ENCODE results near the gene SLC19A3.

Gene SLC19A3

GRCh38 chr2:227655454-227655853, 62.4 kb downstream of the SLC19A3 start:
- H3K36me3 ChIP-seq (ENCODE audit: insufficient read depth, low read length): no peaks in the 10 kb centered on the region
- TF ChIP-seq EZH2 (IDR thresholded peaks at IDR 0.05; ENCODE audit: borderline replicate concordance, low read length): no peak
- TF ChIP-seq, protein P1, sequence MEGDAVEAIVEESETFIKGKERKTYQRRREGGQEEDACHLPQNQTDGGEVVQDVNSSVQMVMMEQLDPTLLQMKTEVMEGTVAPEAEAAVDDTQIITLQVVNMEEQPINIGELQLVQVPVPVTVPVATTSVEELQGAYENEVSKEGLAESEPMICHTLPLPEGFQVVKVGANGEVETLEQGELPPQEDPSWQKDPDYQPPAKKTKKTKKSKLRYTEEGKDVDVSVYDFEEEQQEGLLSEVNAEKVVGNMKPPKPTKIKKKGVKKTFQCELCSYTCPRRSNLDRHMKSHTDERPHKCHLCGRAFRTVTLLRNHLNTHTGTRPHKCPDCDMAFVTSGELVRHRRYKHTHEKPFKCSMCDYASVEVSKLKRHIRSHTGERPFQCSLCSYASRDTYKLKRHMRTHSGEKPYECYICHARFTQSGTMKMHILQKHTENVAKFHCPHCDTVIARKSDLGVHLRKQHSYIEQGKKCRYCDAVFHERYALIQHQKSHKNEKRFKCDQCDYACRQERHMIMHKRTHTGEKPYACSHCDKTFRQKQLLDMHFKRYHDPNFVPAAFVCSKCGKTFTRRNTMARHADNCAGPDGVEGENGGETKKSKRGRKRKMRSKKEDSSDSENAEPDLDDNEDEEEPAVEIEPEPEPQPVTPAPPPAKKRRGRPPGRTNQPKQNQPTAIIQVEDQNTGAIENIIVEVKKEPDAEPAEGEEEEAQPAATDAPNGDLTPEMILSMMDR (IDR thresholded peaks at IDR 0.05; ENCODE audit: low read length): no peak
- no peaks in the 10 kb centered on the region for H3K9me2 ChIP-seq (ENCODE audit: low read depth, low read length)
- H2AFZ ChIP-seq (ENCODE audit: low read length): no peak overlapping the region
- H3K27ac ChIP-seq (ENCODE audit: low read depth, low read length, poor library complexity, severe bottlenecking): no peak overlapping the region
- no peak overlapping the region for H3K9ac ChIP-seq (ENCODE audit: low read length)
- no peak overlapping the region for H3K4me2 ChIP-seq (ENCODE audit: low read length)
- no peaks in the 10 kb centered on the region for H4K20me1 ChIP-seq (ENCODE audit: insufficient read depth, low read length)
- H3K4me3 ChIP-seq (ENCODE audit: low read depth, low read length, poor library complexity, severe bottlenecking): no peak overlapping the region
- no peaks in the 10 kb centered on the region for H3F3A ChIP-seq (ENCODE audit: insufficient read depth, low read length)
- H3K79me2 ChIP-seq (ENCODE audit: insufficient read depth, low read length): no peaks in the 10 kb centered on the region
- no peaks in the 10 kb centered on the region for H3K4me1 ChIP-seq (ENCODE audit: insufficient read depth, low read length, severe bottlenecking)
- H3K9me3 ChIP-seq (ENCODE audit: low read length): no peaks in the 10 kb centered on the region
- peaks cover 5% of the 10 kb centered on the region; the same call in 1 of the 2 replicates for H3K27me3 ChIP-seq (ENCODE audit: insufficient read depth, low read length)

- no peak overlapping the region for H3K9ac ChIP-seq (ENCODE audit: low read length)
- H3F3A ChIP-seq (ENCODE audit: insufficient read depth, low read length): no peaks in the 10 kb centered on the region
- no peaks in the 10 kb centered on the region for H3K36me3 ChIP-seq (ENCODE audit: insufficient read depth, low read length)
- H3K27me3 ChIP-seq (ENCODE audit: insufficient read depth, low read length): peaks cover 5% of the 10 kb centered on the region; the same call in 1 of the 2 replicates
- H3K27ac ChIP-seq (ENCODE audit: low read depth, low read length, poor library complexity, severe bottlenecking): no peak overlapping the region
- H3K4me2 ChIP-seq (ENCODE audit: low read length): no peak overlapping the region
- H3K9me3 ChIP-seq (ENCODE audit: low read length): no peaks in the 10 kb centered on the region
- H2AFZ ChIP-seq (ENCODE audit: low read length): no peak overlapping the region
- no peaks in the 10 kb centered on the region for H3K4me1 ChIP-seq (ENCODE audit: insufficient read depth, low read length, severe bottlenecking)
- no peaks in the 10 kb centered on the region for H3K79me2 ChIP-seq (ENCODE audit: insufficient read depth, low read length)
- no peaks in the 10 kb centered on the region for H4K20me1 ChIP-seq (ENCODE audit: insufficient read depth, low read length)
- TF ChIP-seq, protein P1 (IDR thresholded peaks at IDR 0.05; ENCODE audit: low read length): no peak
- no peak for TF ChIP-seq EZH2 (IDR thresholded peaks at IDR 0.05; ENCODE audit: borderline replicate concordance, low read length)
- H3K4me3 ChIP-seq (ENCODE audit: low read depth, low read length, poor library complexity, severe bottlenecking): no peak overlapping the region
- H3K9me2 ChIP-seq (ENCODE audit: low read depth, low read length): no peaks in the 10 kb centered on the region
Measured at GRCh38 chr2:227654426-227654825, 63.4 kb downstream of the SLC19A3 start.

- H3K27me3 ChIP-seq (ENCODE audit: insufficient read depth, low read length): peaks cover 5% of the 10 kb centered on the region; the same call in 1 of the 2 replicates
- H3K4me3 ChIP-seq (ENCODE audit: low read depth, low read length, poor library complexity, severe bottlenecking): no peak overlapping the region
- H4K20me1 ChIP-seq (ENCODE audit: insufficient read depth, low read length): no peaks in the 10 kb centered on the region
- no peak overlapping the region for H3K9ac ChIP-seq (ENCODE audit: low read length)
- H3F3A ChIP-seq (ENCODE audit: insufficient read depth, low read length): no peaks in the 10 kb centered on the region
- H3K4me1 ChIP-seq (ENCODE audit: insufficient read depth, low read length, severe bottlenecking): no peaks in the 10 kb centered on the region
- TF ChIP-seq, protein P1 (IDR thresholded peaks at IDR 0.05; ENCODE audit: low read length): no peak
- no peaks in the 10 kb centered on the region for H3K9me3 ChIP-seq (ENCODE audit: low read length)
- no peak overlapping the region for H2AFZ ChIP-seq (ENCODE audit: low read length)
- H3K9me2 ChIP-seq (ENCODE audit: low read depth, low read length): no peaks in the 10 kb centered on the region
- H3K4me2 ChIP-seq (ENCODE audit: low read length): no peak overlapping the region
- no peaks in the 10 kb centered on the region for H3K36me3 ChIP-seq (ENCODE audit: insufficient read depth, low read length)
- H3K27ac ChIP-seq (ENCODE audit: low read depth, low read length, poor library complexity, severe bottlenecking): no peak overlapping the region
- H3K79me2 ChIP-seq (ENCODE audit: insufficient read depth, low read length): no peaks in the 10 kb centered on the region
Measured at GRCh38 chr2:227653419-227653818, 64.4 kb downstream of the SLC19A3 start.

All from OCI-LY1 (cell line).